Stimulated activated CD4-positive, alpha-beta T cell treated with anti-CD3 and anti-CD28 coated beads, Interleukin-1b, Interleukin-23, amount 100 ng/mL, for 24 hours (primary cell): ENCODE measurements around the gene MAP4K5.

Experiments used
- DNase-seq, 4 experiments: peaks; one replicate each; pipeline ENCODE4 v3.0.0-alpha.2; 2020; ENCODE audit warnings: low read depth in 4 of 4, low spot score in 1 of 4

Gene MAP4K5

GRCh38 chr14:50403419-50403818 lies 128.9 kb downstream of the MAP4K5 start:
- DNase-seq: no peak

- DNase-seq: no peak
These were observed 129.4 kb downstream of the MAP4K5 start for GRCh38 chr14:50402965-50403364.

DNA sequence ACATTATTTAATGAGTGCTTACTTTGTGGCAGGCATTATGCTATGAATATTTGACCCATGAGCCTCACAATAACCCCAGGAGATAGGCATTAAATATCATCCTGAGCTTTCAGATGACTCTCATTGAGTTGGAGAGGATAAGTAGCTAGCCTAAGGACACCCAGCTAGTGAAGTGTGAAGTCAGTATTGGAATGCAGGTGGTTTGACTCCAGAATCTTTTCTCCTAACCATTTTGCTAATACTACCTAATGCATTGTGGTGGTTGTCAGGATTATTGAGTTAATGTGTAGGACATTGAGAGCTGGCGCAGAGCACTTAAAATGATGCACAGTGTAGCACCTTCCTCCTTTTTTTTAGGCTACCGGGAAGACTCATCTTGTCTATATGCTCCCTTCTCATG lies 131.9 kb downstream of the MAP4K5 start:
- DNase-seq: no peak

DNA sequence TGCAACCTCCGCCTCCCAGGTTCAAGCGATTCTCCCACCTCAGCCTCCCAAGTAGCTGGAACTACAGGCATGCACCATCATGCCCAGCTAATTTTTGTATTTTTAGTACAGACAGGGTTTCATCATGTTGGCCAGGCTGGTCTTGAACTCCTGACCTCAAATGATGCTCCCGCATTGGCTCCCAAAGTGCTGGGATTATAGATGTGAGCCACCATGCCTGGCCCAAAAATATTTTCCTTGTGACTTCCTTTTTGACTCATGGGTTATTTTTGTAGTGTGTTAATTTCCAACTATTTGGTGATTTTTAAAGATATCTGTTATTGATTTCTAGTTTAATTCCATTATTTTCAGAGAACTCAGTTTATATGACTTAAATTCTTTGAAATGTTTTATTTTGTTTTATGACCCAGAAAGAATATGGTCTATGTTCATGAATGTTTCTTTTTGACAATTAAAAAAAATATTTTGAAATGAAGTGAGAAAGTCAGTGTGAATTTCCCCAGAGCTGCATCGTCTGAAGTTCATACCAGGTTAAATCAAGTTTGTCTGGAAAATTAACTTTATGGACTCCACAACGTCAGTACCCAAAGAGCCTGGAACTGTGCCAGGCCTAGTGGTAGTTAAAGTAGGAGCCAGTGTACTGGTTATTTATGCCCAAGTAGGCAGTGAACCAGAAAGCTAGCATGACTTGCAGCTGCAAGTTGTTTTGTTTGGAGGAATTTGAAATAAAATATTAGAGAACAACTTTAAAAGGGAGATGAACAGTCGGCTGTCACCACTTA lies 132.9 kb downstream of the MAP4K5 start:
- DNase-seq: no peak

DNA sequence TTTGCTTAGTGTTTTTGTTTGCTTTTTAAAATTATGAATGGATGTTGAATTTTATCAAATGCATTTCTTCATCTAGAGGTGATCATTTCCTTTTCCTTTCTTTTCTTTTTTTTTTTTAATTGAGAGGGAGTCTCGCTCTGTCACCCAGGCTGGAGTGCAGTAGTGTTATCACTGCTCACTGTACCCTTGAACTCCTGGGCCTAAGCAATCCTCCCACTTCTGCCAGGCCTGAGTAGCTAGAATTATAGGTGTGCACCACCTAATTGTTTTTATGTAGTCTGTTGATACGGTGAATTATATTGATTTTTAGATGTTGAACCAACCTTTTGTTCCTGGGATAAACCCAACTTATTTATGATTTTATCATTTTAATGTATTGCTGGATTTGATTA lies 134.2 kb downstream of the MAP4K5 start:
- no peak for DNase-seq

GRCh38 chr14:50397390-50398188 lies 134.8 kb downstream of the MAP4K5 start:
- DNase-seq: no peak

- peak; percentile 26 to 40 (median 35) for DNase-seq
These were observed 135.6 kb downstream of the MAP4K5 start, which contains the start of gene CDKL1 for GRCh38 chr14:50396631-50397389. Gene CDKL1 (minus strand): TSS chr14:50396881. CDS start chr14:50395868, 1,013 bp downstream.

- no peak for DNase-seq
These were observed 136.9 kb downstream of the MAP4K5 start for GRCh38 chr14:50395448-50395847.

DNA sequence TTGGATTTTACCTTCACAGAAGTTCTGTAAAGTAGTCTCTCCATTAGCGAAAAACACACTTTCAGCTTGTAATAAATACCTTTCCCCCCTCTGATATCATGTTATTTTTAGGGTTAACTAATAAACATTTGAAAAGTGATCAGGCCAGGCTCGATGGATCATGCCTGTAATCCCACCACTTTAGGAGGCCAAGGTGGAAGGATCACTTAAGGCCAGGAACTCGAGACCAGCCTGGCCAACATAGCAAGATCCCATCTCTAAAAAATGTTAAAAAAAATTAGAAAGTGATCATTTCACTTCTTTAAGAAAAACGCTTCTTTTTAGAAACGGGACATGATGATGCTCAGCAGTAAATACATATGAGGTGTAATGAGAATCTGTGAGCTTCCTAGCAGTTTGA lies 137.7 kb downstream of the MAP4K5 start:
- no peak for DNase-seq

GRCh38 chr14:50389668-50390441 lies 142.5 kb downstream of the MAP4K5 start:
- DNase-seq: no peak

- no peak for DNase-seq
These were observed 144.0 kb downstream of the MAP4K5 start for GRCh38 chr14:50388256-50388931.

GRCh38 chr14:50387548-50387947 lies 144.8 kb downstream of the MAP4K5 start:
- no peak for DNase-seq

- no peak for DNase-seq
These were observed 148.6 kb downstream of the MAP4K5 start for GRCh38 chr14:50383618-50384225.

DNA sequence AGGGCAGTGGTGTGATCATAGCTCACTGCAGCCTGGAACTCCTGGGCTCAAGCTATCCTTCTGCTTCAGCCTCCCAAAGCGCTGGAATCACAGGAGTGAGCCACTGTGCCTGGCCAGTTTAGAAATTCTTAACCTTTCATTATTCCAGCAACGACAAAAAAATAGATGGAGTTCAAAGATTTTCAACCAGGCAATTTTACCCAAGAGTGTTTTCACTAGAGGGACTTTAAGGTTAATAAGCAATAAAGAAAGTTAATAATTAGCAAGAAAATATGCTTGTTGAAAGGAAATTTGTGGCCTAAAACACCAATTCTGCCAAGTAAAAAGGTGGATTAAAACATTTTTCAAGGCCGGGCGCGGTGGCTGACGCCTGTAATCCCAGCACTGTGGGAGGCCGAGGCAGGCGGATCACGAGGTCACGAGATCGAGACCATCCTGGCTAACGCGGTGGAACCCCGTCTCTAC lies 150.5 kb downstream of the MAP4K5 start:
- no peak for DNase-seq

GRCh38 chr14:50381008-50381407 lies 151.4 kb downstream of the MAP4K5 start:
- DNase-seq: no peak

DNA sequence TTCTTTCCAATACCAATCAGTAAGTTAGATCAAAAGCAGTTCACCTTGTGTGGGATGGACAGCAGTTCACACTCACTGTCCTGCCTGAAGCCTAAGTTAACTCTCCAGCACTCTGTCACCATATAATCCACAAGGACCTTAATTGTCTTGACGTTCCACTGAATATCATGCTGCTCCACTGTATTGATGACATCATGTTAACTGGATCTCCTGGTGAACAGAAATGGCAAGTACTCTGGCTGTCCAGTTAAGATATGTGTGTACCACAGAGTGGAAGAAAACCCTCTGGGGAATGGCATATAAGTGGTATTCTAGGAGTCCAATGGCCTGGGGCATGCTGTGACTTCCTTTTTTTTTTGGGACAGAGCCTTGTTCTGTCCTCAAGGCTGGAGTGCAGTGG lies 151.9 kb downstream of the MAP4K5 start:
- no peak for DNase-seq

- no peak for DNase-seq
These were observed 152.8 kb downstream of the MAP4K5 start for GRCh38 chr14:50379563-50379962.

DNA sequence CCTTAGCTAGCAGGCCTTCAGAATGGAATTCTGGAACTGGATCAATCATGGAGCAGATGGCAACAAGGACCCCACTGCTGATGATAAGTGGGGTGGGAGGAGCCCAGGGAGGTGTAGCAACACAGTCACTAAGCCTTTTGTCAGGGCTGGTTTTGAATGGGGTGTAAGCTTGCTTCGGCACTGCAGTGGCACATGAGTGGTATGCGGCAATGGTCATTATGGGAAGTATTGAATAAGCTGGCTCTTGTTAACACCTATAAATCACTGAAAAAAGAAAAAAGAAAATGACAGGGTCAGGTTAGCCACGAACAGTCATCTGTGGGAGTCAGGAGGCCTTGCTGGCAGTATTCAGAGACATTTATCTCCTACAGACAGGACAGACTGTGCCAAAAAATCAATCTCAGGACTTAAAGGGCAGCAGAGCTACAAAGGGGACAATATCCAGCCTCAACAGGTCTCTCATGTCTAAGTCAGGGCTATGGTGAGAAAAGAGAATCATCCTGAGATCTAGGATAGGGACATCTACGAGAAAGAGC lies 154.8 kb downstream of the MAP4K5 start:
- DNase-seq: no peak

GRCh38 chr14:50375760-50376159 lies 156.6 kb downstream of the MAP4K5 start:
- no peak for DNase-seq
